Measurements from ENCODE around the gene MAGI2. TPM values are rescaled to one million over a fixed set of nuclear protein-coding genes. Genes with fewer than 3 reads are reported as not detected.

Gene MAGI2
- total RNA-seq, 1 experiment from 2014 or later = 14.3 TPM

DNA sequence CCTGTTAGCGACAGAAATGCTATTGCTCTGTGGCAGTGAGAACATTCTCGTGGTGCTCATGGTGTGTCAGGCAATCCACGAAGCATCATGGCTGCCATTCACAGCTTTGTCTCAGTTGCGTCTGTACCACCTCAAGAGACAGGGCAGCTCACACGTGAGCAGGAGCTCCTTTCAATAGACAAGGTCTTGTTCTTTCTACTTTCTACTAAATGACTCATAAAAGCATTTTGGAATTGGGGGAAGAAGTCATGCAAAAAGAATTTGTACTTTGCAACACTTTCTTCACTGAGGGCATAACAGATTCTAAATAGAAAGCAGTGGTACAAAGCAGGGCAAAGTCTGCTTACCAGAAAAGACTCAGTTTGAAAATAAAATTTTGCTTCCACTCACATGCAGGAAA is 1016.3 kb downstream of the MAGI2 start:
- no peak overlapping the region for H3K9ac ChIP-seq (ENCODE audit: extremely low read depth, insufficient read length, low read length)
- H3K4me1 Mint-ChIP-seq = peaks cover 4 to 10% of the 10 kb centered on the region in 2 experiments; a peak in 3 of 4 replicates
- no peak overlapping the region for H3T11ph ChIP-seq (ENCODE audit: low read length)
- no peak overlapping the region for H3K23ac ChIP-seq (ENCODE audit: insufficient read length, low read depth, low read length)
- no peaks in the 10 kb centered on the region for H3K27me3 ChIP-seq (ENCODE audit: insufficient read depth, low read length)
- H3K14ac ChIP-seq (ENCODE audit: insufficient read depth, low read length) = no peak overlapping the region; the same call in 1 of the 2 replicates
- H4K8ac ChIP-seq (replicated peaks; ENCODE audit: insufficient read length, low read depth, low read length) = no peak overlapping the region
- H3K79me2 ChIP-seq (ENCODE audit: insufficient read depth, low read length) = no peaks in the 10 kb centered on the region
- WGBS (ENCODE audit: extremely low coverage, insufficient read length, low lambda C conversion rate) = no CpG with 5 or more reads among the region's 5 CpGs
- no peak overlapping the region for H3K18ac ChIP-seq (ENCODE audit: insufficient read length, low read depth, low read length)
- TF ChIP-seq, protein P1, sequence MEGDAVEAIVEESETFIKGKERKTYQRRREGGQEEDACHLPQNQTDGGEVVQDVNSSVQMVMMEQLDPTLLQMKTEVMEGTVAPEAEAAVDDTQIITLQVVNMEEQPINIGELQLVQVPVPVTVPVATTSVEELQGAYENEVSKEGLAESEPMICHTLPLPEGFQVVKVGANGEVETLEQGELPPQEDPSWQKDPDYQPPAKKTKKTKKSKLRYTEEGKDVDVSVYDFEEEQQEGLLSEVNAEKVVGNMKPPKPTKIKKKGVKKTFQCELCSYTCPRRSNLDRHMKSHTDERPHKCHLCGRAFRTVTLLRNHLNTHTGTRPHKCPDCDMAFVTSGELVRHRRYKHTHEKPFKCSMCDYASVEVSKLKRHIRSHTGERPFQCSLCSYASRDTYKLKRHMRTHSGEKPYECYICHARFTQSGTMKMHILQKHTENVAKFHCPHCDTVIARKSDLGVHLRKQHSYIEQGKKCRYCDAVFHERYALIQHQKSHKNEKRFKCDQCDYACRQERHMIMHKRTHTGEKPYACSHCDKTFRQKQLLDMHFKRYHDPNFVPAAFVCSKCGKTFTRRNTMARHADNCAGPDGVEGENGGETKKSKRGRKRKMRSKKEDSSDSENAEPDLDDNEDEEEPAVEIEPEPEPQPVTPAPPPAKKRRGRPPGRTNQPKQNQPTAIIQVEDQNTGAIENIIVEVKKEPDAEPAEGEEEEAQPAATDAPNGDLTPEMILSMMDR (conservative IDR thresholded peaks at IDR 0.05) = no peak
- no peaks in the 10 kb centered on the region for H3K23me2 ChIP-seq (ENCODE audit: insufficient read length, low read depth, low read length, poor library complexity, severe bottlenecking)
- H2BK20ac ChIP-seq (ENCODE audit: low read depth, low read length, poor library complexity, severe bottlenecking) = no peak overlapping the region
- H3K27ac ChIP-seq (ENCODE audit: insufficient read length, low read depth, low read length) = no peak overlapping the region
- no peak overlapping the region for H2BK15ac ChIP-seq (ENCODE audit: low read depth, low read length)
- no peaks in the 10 kb centered on the region for H4K20me1 ChIP-seq (ENCODE audit: control insufficient read depth, insufficient read depth, insufficient read length)
- no peaks in the 10 kb centered on the region for H3K27me3 Mint-ChIP-seq (ENCODE audit: low read depth)
- no peak overlapping the region for H3K4me2 ChIP-seq (ENCODE audit: insufficient read depth, insufficient read length, low read length)
- H3K36me3 Mint-ChIP-seq (ENCODE audit: insufficient read depth in 1 of 3, low read depth in 3 of 3) = no peaks in the 10 kb centered on the region
- H2BK5ac ChIP-seq (ENCODE audit: insufficient read length, low read length) = no peak overlapping the region
- H2AK5ac ChIP-seq (ENCODE audit: insufficient read length, low read length) = no peak overlapping the region
- no peak overlapping the region for H2BK120ac ChIP-seq (ENCODE audit: low read depth, low read length, poor library complexity, severe bottlenecking)
- H4K5ac ChIP-seq (ENCODE audit: insufficient read length, low read depth, low read length) = no peak overlapping the region
- no peak for DNase-seq
- no peak overlapping the region for H2BK12ac ChIP-seq (ENCODE audit: insufficient read length, low read depth, low read length)
- no peak overlapping the region for H3K4ac ChIP-seq (ENCODE audit: low read depth, low read length)
- no peak overlapping the region for H4K91ac ChIP-seq (ENCODE audit: insufficient read length, low read depth, low read length)
- no peak overlapping the region for H3K27ac Mint-ChIP-seq
- no peak overlapping the region for H3K4me3 Mint-ChIP-seq
- H3K9me3 Mint-ChIP-seq = no peaks in the 10 kb centered on the region
- no peaks in the 10 kb centered on the region for H3K79me1 ChIP-seq (ENCODE audit: insufficient read depth, low read depth, low read length, poor library complexity, severe bottlenecking)
- no peaks in the 10 kb centered on the region for H3K4me1 ChIP-seq (ENCODE audit: insufficient read depth, low read length)
- no peak overlapping the region for H2AFZ ChIP-seq (ENCODE audit: low read length)
- H3K9me3 ChIP-seq (ENCODE audit: control insufficient read depth, low read depth, low read length) = no peaks in the 10 kb centered on the region
- H3K56ac ChIP-seq (ENCODE audit: insufficient read length, low read depth, low read length) = no peak overlapping the region
